Gastrocnemius medialis (tissue), 4 donors: Measurements from ENCODE around the gene NODAL. TPM values are rescaled to one million over a fixed set of nuclear protein-coding genes. Genes with fewer than 3 reads are reported as not detected.

Source experiments
- ATAC-seq, 2 donors: fragments of 150-250 bp; one replicate each; pipeline ENCODE4 v1.9.1; 2016
- DNase-seq, 2 donors: peaks; one replicate each; pipeline ENCODE4 v3.0.0-alpha.2; 2019
- H3K27ac ChIP-seq, 4 donors: fragments of 200-600 bp; sonication (generic); 1 replicate in 1 of 4; 2 replicates in 3 of 4; pipeline ENCODE4 v1.5.1; 2016 to 2018; ENCODE audit warnings: mild to moderate bottlenecking in 2 of 4, moderate library complexity in 1 of 4
- H3K27me3 ChIP-seq, 3 donors: fragments of 200-600 bp; sonication (generic) in 2 of 3; 1 replicate in 1 of 3; 2 replicates in 2 of 3; pipeline versions ENCODE4 v1.5.1 to v1.6.0; 2016 to 2019; ENCODE audit warnings: mild to moderate bottlenecking in 1 of 3, moderate library complexity in 1 of 3
- H3K36me3 ChIP-seq, 2 donors: fragments of 200-600 bp; sonication (generic) in 1 of 2; one replicate each; pipeline ENCODE4 v1.5.1; 2017 to 2018
- H3K4me1 ChIP-seq, 2 donors: fragments of 200-600 bp; sonication (generic) in 1 of 2; one replicate each; pipeline ENCODE4 v1.5.1; 2016 to 2017; ENCODE audit warnings: mild to moderate bottlenecking in 2 of 2
- H3K4me3 ChIP-seq, 4 donors: fragments of 200-600 bp; sonication (generic) in 3 of 4; 1 replicate in 1 of 4; 2 replicates in 3 of 4; pipeline ENCODE4 v1.5.1; 2016 to 2019; ENCODE audit warnings: mild to moderate bottlenecking in 2 of 4
- H3K9me3 ChIP-seq, 3 donors: fragments of 200-600 bp; sonication (generic) in 2 of 3; 1 replicate in 1 of 3; 2 replicates in 2 of 3; pipeline ENCODE4 v1.5.1; 2016 to 2019
- CTCF ChIP-seq, 5 experiments: fragments of 450-650 bp in 3 of 5; fragments of 200-600 bp in 2 of 5; sonication (generic) in 2 of 5; IDR thresholded peaks in 4 of 5; conservative IDR thresholded peaks in 1 of 5; 1 replicate in 4 of 5; 2 replicates in 1 of 5; pipeline ENCODE4 v1.5.1; 2016 to 2019; ENCODE audit warnings: antibody characterized with exemption in 5 of 5, mild to moderate bottlenecking in 3 of 5, moderate library complexity in 3 of 5
- POLR2A ChIP-seq, 2 donors: fragments of 450-650 bp; IDR thresholded peaks; one replicate each; pipeline ENCODE4 v1.6.1; 2017; ENCODE audit warnings: antibody characterized with exemption in 2 of 2, mild to moderate bottlenecking in 2 of 2, moderate library complexity in 2 of 2
- in situ Hi-C, 4 donors: fragments of 200-750 bp; cut with MboI; loops; one replicate each; pipeline versions ENCODE4 v1.15.0 to v1.8.0; 2017; ENCODE audit warnings: low sequenced_read_pairs in 4 of 4
- intact Hi-C: fragments of 100-400 bp; cut with DNase I; formaldehyde crosslinking; loops from one replicate; pipeline ENCODE4 v1.15.1; 2023; ENCODE audit warnings: low total_unique reads
- total RNA-seq, 4 donors: library from RNA; depleted of rRNA; stranded (reverse); fragments of >200 nt; gene quantifications; one replicate each; pipeline versions ENCODE4 v1.1.0 to v1.2.3, GENCODE V29; 2016

The NODAL gene
- total RNA-seq, 4 donors from 2014 or later, result not detected

- intact Hi-C loops (no loop called here), in situ Hi-C loops (no loop called here)
- H3K4me3 ChIP-seq, result no peak overlapping the region
- H3K9me3 ChIP-seq, result no peaks in the 10 kb centered on the region
- H3K36me3 ChIP-seq, result no peaks in the 10 kb centered on the region
- no peak for TF ChIP-seq POLR2A (IDR thresholded peaks at IDR 0.05)
- no peak for TF ChIP-seq CTCF (IDR thresholded peaks at IDR 0.05 in 4 of 5, conservative IDR thresholded peaks at IDR 0.05 in 1 of 5)
- peaks cover 0 to 6% of the 10 kb centered on the region in 2 donors for H3K4me1 ChIP-seq
- H3K27me3 ChIP-seq, result no peaks in the 10 kb centered on the region
- ATAC-seq (no peak), DNase-seq (no peak)
- H3K27ac ChIP-seq, result no peak overlapping the region
These were observed 49.8 kb downstream of the NODAL start for GRCh38 chr10:70391654-70392053.

Other genes starting within 250 kb of the NODAL start
- 100 to 1,000 TPM in 1 of 4 donors, 10 to 100 TPM in 3; 73.9 to 146 (median 95.3) TPM for gene PPA1, start 208.3 kb downstream of the NODAL start, total RNA-seq
- gene NPFFR1, start 157.7 kb downstream of the NODAL start, total RNA-seq, result under 1 TPM in 1 of 4 donors, not detected in 3; 0.03 TPM
- gene LRRC20, start 59.1 kb downstream of the NODAL start, total RNA-seq, result 100 to 1,000 TPM; 104 to 220 (median 128) TPM
- gene EIF4EBP2, start 37.5 kb downstream of the NODAL start, total RNA-seq, result 100 to 1,000 TPM in 3 of 4 donors, 10 to 100 TPM in 1; 58.4 to 141 (median 107) TPM
- gene PALD1, start 37.1 kb upstream of the NODAL start, total RNA-seq, result 1 to 10 TPM; 1.4 to 4.1 (median 2.3) TPM
- gene PRF1, start 161.1 kb upstream of the NODAL start, total RNA-seq, result 1 to 10 TPM in 1 of 4 donors, under 1 TPM in 2, not detected in 1; 0.18 to 2.1 (median 0.31) TPM
- under 1 TPM in 1 of 4 donors, not detected in 3; 0.10 TPM for gene ADAMTS14, start 230.8 kb upstream of the NODAL start, total RNA-seq